Glomerular visceral epithelial cell (primary cell): Measurements from ENCODE around the gene EFCAB5.
"Not testable (repeated sequence)": the region's sequence is repeated elsewhere in the genome, so short reads cannot be mapped to it uniquely, and the experiment has no call there.

Experiments used
- DNase-seq: peaks from one replicate; pipeline ENCODE4 v3.0.0-alpha.2; 2016; ENCODE audit errors: extremely low spot score

The EFCAB5 gene

DNA sequence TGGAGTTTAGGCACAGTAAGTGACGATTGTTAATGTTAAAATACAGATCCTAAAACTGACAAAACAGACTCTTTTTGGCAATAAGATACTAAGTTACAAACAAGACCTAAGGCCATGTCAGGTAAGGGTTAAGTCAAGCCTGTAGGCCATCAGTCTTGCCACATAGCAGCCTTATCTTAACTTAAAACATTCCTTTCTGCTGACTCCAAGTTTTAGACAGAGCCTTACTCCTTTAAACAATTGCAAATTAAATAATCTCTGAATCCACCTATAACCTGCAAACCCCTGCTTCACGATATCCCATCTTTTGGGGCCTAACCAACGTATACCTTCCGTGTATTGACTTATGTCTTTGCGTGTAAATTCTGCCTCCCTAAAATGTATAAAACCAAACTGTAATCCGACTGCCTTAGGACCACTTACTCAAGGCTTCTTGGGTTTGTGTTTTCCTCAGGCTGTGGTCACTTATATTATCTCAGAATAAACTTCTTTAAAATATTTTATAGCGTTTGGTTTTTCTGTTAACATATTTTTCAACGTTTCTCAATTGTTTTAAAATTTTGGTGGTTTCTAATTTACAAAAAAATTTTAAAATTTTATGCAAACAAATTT, 64.4 kb downstream of the EFCAB5 start:
- no peak for DNase-seq

DNA sequence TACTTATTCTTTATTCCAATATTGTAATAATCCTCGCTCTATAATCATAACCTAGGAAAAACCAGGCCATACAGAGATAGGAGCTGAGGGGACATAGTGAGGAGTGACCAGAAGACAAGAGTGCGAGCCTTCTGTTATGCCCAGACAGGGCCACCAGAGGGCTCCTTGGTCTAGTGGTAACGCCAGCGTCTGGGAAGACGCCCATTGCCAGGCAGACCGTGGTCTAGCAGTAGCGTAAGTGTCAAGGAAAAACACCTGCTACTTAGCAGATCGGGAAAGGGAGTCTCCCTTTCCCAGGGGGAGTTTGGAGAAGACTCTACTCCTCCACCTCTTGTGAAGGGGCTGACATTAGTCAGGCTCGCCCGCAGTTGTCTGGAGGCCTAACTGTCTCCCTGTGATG, 70.5 kb downstream of the EFCAB5 start:
- DNase-seq: not testable (repeated sequence)

- DNase-seq: peak; percentile 54
These were observed 80.4 kb downstream of the EFCAB5 start for GRCh38 chr17:30021708-30022317.

DNA sequence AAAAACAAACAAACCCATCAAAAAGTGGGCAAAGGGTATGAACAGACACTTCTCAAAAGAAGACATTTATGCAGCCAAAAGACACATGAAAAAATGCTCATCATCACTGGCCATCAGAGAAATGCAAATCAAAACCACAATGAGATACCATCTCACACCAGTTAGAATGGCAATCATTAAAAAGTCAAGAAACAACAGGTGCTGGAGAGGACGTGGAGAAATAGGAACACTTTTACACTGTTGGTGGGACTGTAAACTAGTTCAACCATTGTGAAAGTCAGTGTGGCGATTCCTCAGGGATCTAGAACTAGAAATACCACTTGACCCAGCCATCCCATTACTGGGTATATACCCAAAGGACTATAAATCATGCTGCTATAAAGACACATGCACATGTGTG, 83.9 kb downstream of the EFCAB5 start:
- not testable (repeated sequence) for DNase-seq

- DNase-seq: no peak
These were observed 86.2 kb downstream of the EFCAB5 start for GRCh38 chr17:30027676-30028075.

DNA sequence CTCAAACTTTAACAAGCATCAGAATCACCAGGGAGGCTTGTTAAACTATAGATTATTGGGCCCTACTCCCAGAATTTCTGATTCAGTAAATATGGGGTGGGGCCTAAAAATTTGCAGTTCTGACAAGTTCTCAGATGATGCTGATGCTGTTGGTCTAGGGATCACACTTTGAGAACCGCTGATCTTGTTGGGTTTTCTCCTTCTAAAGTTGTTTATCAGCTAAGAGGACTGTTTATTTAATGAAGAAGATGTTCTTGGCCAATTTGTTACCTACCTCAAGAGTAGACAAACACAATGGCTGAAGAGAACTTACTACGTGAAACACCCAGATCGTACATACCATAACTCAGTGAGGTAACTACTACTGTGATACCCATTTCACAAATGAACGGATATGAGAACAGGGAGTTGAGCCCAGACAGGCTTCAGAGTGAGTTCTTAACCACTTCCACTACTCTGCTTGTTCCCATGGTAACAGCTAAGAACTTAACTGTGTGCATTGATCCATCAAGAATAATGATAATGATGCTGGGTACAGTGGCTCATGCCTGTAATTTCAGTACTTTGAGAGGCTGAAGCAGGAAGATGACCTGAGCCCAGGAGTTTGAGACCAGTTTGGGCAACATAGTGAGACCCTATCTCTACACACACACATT, 89.9 kb downstream of the EFCAB5 start:
- no peak for DNase-seq

- DNase-seq: no peak
These were observed 93.9 kb downstream of the EFCAB5 start for GRCh38 chr17:30035369-30035768.

GRCh38 chr17:30040719-30041518, 99.5 kb downstream of the EFCAB5 start:
- DNase-seq: peak; percentile 48

DNA sequence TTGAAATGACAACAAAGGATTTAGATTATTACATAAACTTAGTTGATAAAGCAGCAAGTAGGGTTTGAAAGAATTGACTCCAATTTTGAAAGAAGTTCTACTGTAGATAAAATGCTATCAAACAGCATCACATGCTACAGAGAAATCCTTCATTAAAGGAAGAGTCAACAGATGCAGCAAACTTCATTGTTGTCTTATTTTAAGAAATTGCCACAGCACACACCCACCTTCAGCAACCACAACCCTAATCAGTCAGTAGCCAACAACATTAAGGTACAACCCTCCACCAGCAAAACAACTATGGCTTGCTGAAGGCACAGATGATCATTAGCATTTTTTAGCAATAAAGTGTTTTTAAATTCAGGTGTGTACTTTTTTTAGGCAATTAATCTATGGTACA, 100.1 kb downstream of the EFCAB5 start:
- DNase-seq: no peak

DNA sequence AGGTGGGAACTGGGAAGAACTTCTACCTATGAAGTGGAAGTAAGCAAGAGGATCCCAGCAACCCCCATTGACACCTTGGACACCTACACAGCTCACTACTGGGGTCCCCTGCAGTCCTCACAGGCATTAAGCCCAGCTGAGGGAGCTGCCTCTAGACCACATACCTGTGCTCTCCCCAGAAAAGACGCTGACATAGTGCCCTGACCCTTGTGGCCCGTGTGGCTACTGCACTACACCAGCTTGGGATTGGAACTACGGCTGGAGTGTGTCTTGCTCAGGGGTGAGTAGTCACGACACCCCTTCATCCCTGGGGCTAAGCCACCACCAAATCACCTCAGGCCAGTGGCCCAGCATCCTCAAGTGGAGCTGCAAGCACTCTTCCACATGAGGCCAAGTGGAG, 120.9 kb downstream of the EFCAB5 start:
- no peak for DNase-seq

GRCh38 chr17:30064738-30065137, 123.3 kb downstream of the EFCAB5 start:
- DNase-seq: no peak

GRCh38 chr17:30068465-30068864, 127.0 kb downstream of the EFCAB5 start:
- no peak for DNase-seq

DNA sequence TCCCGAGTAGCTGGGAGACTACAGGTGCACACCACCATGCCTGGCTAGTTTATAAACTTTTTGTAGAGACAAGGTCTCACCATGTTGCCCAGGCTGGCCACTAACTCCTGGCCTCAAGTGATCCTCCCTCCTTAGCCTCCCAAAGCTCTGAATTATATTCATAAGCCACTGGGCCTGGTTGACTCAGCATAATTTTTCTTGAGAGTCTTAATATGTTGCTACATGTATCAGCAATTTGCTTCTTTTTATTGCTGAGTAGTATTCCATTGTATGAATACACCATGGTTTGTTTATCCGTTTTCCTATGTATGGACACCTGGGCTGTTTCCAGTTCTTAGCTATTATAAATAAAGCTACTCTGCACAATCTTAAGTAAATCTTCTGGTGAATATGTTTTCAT, 132.8 kb downstream of the EFCAB5 start:
- no peak for DNase-seq

- no peak for DNase-seq
These were observed 133.3 kb downstream of the EFCAB5 start for GRCh38 chr17:30074730-30075129.

- DNase-seq: no peak
These were observed 141.3 kb downstream of the EFCAB5 start for GRCh38 chr17:30082773-30083172.

- no peak for DNase-seq
These were observed 143.4 kb downstream of the EFCAB5 start for GRCh38 chr17:30084788-30085187.

DNA sequence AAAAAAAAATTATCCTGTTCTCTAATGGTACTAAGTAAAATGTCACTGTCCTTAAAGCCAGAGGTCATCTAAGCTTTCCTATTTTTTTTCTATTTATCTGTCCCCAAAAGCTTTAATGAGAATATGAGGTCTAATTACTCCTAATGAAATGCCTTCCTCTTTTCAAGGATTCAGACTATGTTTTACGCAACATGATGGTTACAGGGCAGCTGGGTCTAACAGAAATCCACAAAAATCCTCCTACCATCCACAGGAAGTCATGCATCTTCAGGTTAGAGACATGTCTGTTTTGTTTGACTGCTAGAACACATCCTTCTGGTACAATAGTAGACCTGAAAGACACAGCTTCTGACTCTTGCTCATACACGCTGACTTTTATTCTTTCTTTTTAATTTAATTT, 145.5 kb downstream of the EFCAB5 start:
- no peak for DNase-seq

- DNase-seq: not testable (repeated sequence)
These were observed 146.0 kb downstream of the EFCAB5 start for GRCh38 chr17:30087431-30087830.

DNA sequence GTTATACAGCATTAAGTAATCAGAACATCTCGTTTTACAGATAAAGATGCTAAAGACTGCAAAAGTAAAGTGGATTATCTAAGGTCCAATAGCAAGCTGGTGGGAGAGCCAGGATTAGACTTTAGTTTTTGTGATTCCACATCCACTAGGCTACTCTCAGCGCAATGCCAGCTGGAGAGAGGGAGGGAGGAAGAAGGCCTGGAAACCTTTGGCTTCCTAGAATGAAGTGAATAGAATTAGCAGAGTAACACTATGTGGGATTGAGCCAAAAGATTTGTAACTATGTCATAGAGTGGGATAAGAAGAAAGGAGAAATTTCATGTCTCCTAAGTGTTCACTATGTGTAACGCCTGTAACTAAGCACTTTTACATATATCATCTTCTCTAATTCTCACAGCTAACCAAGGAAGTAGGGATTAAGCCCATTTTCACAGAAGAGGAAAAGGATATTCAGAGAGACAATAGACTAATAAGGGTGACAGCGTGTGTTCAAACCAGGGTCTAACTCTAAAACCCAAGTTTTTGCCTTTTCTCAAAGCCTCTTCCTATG, 149.8 kb downstream of the EFCAB5 start:
- no peak for DNase-seq

DNA sequence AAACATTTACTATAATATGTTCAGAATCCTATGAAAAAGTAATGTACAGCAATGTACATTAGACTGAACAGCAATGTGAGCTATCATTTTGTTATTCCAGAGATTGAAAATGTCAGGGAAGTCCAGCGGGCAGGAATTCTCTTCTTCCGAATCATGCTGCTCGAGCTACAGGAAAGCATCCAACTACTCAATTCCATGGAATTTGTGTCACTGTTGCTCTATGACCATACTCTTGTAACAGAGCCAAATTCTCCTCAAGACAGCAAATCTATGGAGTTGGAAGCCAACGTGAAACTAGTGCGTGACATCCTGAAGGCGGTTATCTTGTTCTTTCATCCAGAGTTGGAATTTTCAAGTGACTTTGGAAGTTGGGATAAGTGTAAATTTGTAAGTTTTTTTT, 150.3 kb downstream of the EFCAB5 start:
- peak; percentile 56 for DNase-seq

GRCh38 chr17:30092886-30093285, 151.5 kb downstream of the EFCAB5 start:
- DNase-seq: no peak

- peak; percentile 77 for DNase-seq
These were observed 152.2 kb downstream of the EFCAB5 start for GRCh38 chr17:30093463-30094147.
